ENCODE data around the gene PPP3R2. TPM values are rescaled to one million over a fixed set of nuclear protein-coding genes. Genes with fewer than 3 reads are reported as not detected.

Gene PPP3R2
- total RNA-seq, 1 experiment from 2014 or later = not detected

GRCh38 chr9:101585740-101586139 is 9.0 kb downstream of the PPP3R2 start:
- Mint-ChIP-seq H3K36me3 (ENCODE audit: insufficient read depth in 1 of 3, low read depth in 3 of 3) (no peaks in the 10 kb centered on the region), H3K9me3 (no peaks in the 10 kb centered on the region; a peak in 1 of 5 replicates), H3K27ac (no peak overlapping the region), H3K27me3 (ENCODE audit: low read depth) (no peaks in the 10 kb centered on the region), H3K4me1 (peaks cover 18 to 19% of the 10 kb centered on the region in 2 experiments), H3K4me3 (no peak overlapping the region)
- Histone ChIP-seq H4K20me1 (ENCODE audit: control insufficient read depth, insufficient read depth, insufficient read length) (no peaks in the 10 kb centered on the region), H4K5ac (ENCODE audit: insufficient read length, low read depth, low read length) (no peak overlapping the region), H3K18ac (ENCODE audit: insufficient read length, low read depth, low read length) (no peak overlapping the region), H2AFZ (ENCODE audit: low read length) (no peak overlapping the region), H3K23me2 (ENCODE audit: insufficient read length, low read depth, low read length, poor library complexity, severe bottlenecking) (no peaks in the 10 kb centered on the region), H2BK15ac (ENCODE audit: low read depth, low read length) (no peak overlapping the region), H2BK5ac (ENCODE audit: insufficient read length, low read length) (no peak overlapping the region), H3K23ac (ENCODE audit: insufficient read length, low read depth, low read length) (no peak overlapping the region), H3K9ac (ENCODE audit: extremely low read depth, insufficient read length, low read length) (no peak overlapping the region), H3K79me2 (ENCODE audit: insufficient read depth, low read length) (no peaks in the 10 kb centered on the region), H4K91ac (ENCODE audit: insufficient read length, low read depth, low read length) (no peak overlapping the region), H3T11ph (ENCODE audit: low read length) (no peak overlapping the region), H3K4ac (ENCODE audit: low read depth, low read length) (no peak overlapping the region), H4K8ac (replicated peaks; ENCODE audit: insufficient read length, low read depth, low read length) (no peak overlapping the region), H3K9me3 (ENCODE audit: control insufficient read depth, low read depth, low read length) (no peaks in the 10 kb centered on the region), H2BK20ac (ENCODE audit: low read depth, low read length, poor library complexity, severe bottlenecking) (no peak overlapping the region), H3K27me3 (ENCODE audit: insufficient read depth, low read length) (no peaks in the 10 kb centered on the region), H3K14ac (ENCODE audit: insufficient read depth, low read length) (no peak overlapping the region), H3K4me1 (ENCODE audit: insufficient read depth, low read length) (no peaks in the 10 kb centered on the region), H3K56ac (ENCODE audit: insufficient read length, low read depth, low read length) (no peak overlapping the region), H3K27ac (ENCODE audit: insufficient read length, low read depth, low read length) (no peak overlapping the region), H2AK5ac (ENCODE audit: insufficient read length, low read length) (no peak overlapping the region), H3K4me2 (ENCODE audit: insufficient read depth, insufficient read length, low read length) (no peak overlapping the region), H2BK120ac (ENCODE audit: low read depth, low read length, poor library complexity, severe bottlenecking) (no peak overlapping the region), H3K79me1 (ENCODE audit: insufficient read depth, low read depth, low read length, poor library complexity, severe bottlenecking) (no peaks in the 10 kb centered on the region), H2BK12ac (ENCODE audit: insufficient read length, low read depth, low read length) (no peak overlapping the region)
- WGBS (ENCODE audit: extremely low coverage, insufficient read length, low lambda C conversion rate) = no CpG with 5 or more reads among the region's 3 CpGs
- no peak for DNase-seq
- no peak for TF ChIP-seq CTCF (conservative IDR thresholded peaks at IDR 0.05)

All from H9 (cell line).